Measurements from ENCODE around the gene GTF2I. TPM values are rescaled to one million over a fixed set of nuclear protein-coding genes. Genes with fewer than 3 reads are reported as not detected.
"Not testable (repeated sequence)": the region's sequence is repeated elsewhere in the genome, so short reads cannot be mapped to it uniquely, and the experiment has no call there.

Gene GTF2I
- total and polyA plus RNA-seq, 2 donors (not counting 3 experiments of a cell fraction or from before 2014, with no cell fraction given) = 47.6 to 242 TPM

- Histone ChIP-seq H3K27ac (ENCODE audit: insufficient read depth, low read depth, low read length) (no peak overlapping the region), H3K79me2 (ENCODE audit: control insufficient read depth, insufficient read depth, low read length) (peaks cover 2% of the 10 kb centered on the region), H2AFZ (ENCODE audit: low read depth, low read length) (no peak overlapping the region), H3K9ac (replicated peaks; ENCODE audit: extremely low read depth, insufficient read depth, low read length) (no peak overlapping the region), H3K27me3 (ENCODE audit: control insufficient read depth in 2 of 2, insufficient read depth in 2 of 2, low read length in 2 of 2) (no peaks in the 10 kb centered on the region), H3K9me3 (replicated peaks; ENCODE audit: control insufficient read depth, insufficient read depth, low read length) (no peaks in the 10 kb centered on the region), H3K4me2 (ENCODE audit: insufficient read depth, low read length) (no peak overlapping the region), H3K36me3 (ENCODE audit: control insufficient read depth in 2 of 2, extremely low read depth in 1 of 2, insufficient read depth in 2 of 2, low read length in 2 of 2) (peaks cover 11 to 12% of the 10 kb centered on the region in 2 experiments), H3K4me3 (replicated peaks in 1 of 3; ENCODE audit: insufficient read depth in 1 of 3, low read depth in 1 of 3, low read length in 3 of 3) (no peak overlapping the region), H3K4me1 (ENCODE audit: control insufficient read depth, extremely low read depth, insufficient read depth, low read length) (no peaks in the 10 kb centered on the region), H4K20me1 (replicated peaks; ENCODE audit: control insufficient read depth, extremely low read depth, insufficient read depth, low read length) (peaks cover 2% of the 10 kb centered on the region), H3K9me1 (replicated peaks; ENCODE audit: control insufficient read depth, extremely low read depth, insufficient read depth, low read length) (no peaks in the 10 kb centered on the region)
- TF ChIP-seq GATA2 (IDR thresholded peaks at IDR 0.05; ENCODE audit: insufficient read depth, insufficient read length, low read depth, low read length) (no peak), POLR2AphosphoS5 (IDR thresholded peaks at IDR 0.05; ENCODE audit: insufficient read depth, low read depth, low read length) (no peak)
- TF ChIP-seq, protein P1, sequence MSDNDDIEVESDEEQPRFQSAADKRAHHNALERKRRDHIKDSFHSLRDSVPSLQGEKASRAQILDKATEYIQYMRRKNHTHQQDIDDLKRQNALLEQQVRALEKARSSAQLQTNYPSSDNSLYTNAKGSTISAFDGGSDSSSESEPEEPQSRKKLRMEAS (IDR thresholded peaks at IDR 0.05; ENCODE audit: insufficient read depth, insufficient read length) = no peak
- DNase-seq (ENCODE audit: low read depth, low spot score) (no peak), FAIRE-seq (no peak)
- ChIA-PET POLR2A (interaction anchor here (0.6 kb wide), 1 partner anchor 815 kb away, joined by 7 read pairs; no protein-coding TSS in a partner anchor), CTCF (no interaction called here)
- intact Hi-C loops (cut with micrococcal nuclease) (no loop called here), dilution Hi-C loops (cut with MboI; ENCODE audit: extremely low pct_ligation_motif_present, low sequenced_read_pairs) (no loop called here)
- no TSS peak for BruUV-seq (replicated peaks)
These were observed 69.0 kb downstream of the GTF2I start for GRCh38 chr7:74726309-74727101.

DNA sequence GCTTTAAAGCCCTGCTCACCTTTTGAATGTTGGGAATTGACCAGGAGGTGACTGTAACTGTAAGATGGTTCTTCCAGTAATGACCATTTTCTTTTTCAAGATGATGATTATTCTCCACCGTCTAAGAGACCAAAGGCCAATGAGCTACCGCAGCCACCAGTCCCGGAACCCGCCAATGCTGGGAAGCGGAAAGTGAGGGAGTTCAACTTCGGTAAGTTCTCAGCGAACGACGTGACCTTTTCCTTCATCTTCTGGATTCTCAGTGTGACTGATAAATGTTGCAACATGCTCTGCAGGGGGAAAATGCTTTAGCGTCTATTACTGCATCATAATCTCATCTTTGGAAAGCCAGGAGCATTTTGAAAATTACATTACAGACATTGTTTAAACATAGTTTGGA lies 71.2 kb downstream of the GTF2I start:
- H3K27ac ChIP-seq (ENCODE audit: insufficient read depth, low read depth, low read length); H3K36me3 ChIP-seq (ENCODE audit: control insufficient read depth in 2 of 2, extremely low read depth in 1 of 2, insufficient read depth in 2 of 2, low read length in 2 of 2); H2AFZ ChIP-seq (ENCODE audit: low read depth, low read length); H3K4me1 ChIP-seq (ENCODE audit: control insufficient read depth, extremely low read depth, insufficient read depth, low read length); BruUV-seq (replicated peaks); H3K79me2 ChIP-seq (ENCODE audit: control insufficient read depth, insufficient read depth, low read length); H3K9ac ChIP-seq (replicated peaks; ENCODE audit: extremely low read depth, insufficient read depth, low read length); H3K9me3 ChIP-seq (replicated peaks; ENCODE audit: control insufficient read depth, insufficient read depth, low read length); H3K4me2 ChIP-seq (ENCODE audit: insufficient read depth, low read length); DNase-seq (ENCODE audit: low read depth, low spot score); CTCF ChIA-PET; POLR2A ChIA-PET; H3K4me3 ChIP-seq (replicated peaks in 1 of 3; ENCODE audit: insufficient read depth in 1 of 3, low read depth in 1 of 3, low read length in 3 of 3); dilution Hi-C loops (cut with MboI; ENCODE audit: extremely low pct_ligation_motif_present, low sequenced_read_pairs); FAIRE-seq; H4K20me1 ChIP-seq (replicated peaks; ENCODE audit: control insufficient read depth, extremely low read depth, insufficient read depth, low read length); intact Hi-C loops (cut with micrococcal nuclease); H3K27me3 ChIP-seq (ENCODE audit: control insufficient read depth in 2 of 2, insufficient read depth in 2 of 2, low read length in 2 of 2); H3K9me1 ChIP-seq (replicated peaks; ENCODE audit: control insufficient read depth, extremely low read depth, insufficient read depth, low read length): not testable (repeated sequence)

GRCh38 chr7:74730186-74730585 lies 72.7 kb downstream of the GTF2I start:
- FAIRE-seq; H4K20me1 ChIP-seq (replicated peaks; ENCODE audit: control insufficient read depth, extremely low read depth, insufficient read depth, low read length); CTCF ChIA-PET; H3K36me3 ChIP-seq (ENCODE audit: control insufficient read depth in 2 of 2, extremely low read depth in 1 of 2, insufficient read depth in 2 of 2, low read length in 2 of 2); POLR2A ChIA-PET; H3K27me3 ChIP-seq (ENCODE audit: control insufficient read depth in 2 of 2, insufficient read depth in 2 of 2, low read length in 2 of 2); H3K9ac ChIP-seq (replicated peaks; ENCODE audit: extremely low read depth, insufficient read depth, low read length); H3K4me3 ChIP-seq (replicated peaks in 1 of 3; ENCODE audit: insufficient read depth in 1 of 3, low read depth in 1 of 3, low read length in 3 of 3); H3K4me2 ChIP-seq (ENCODE audit: insufficient read depth, low read length); intact Hi-C loops (cut with micrococcal nuclease); H3K4me1 ChIP-seq (ENCODE audit: control insufficient read depth, extremely low read depth, insufficient read depth, low read length); H2AFZ ChIP-seq (ENCODE audit: low read depth, low read length); DNase-seq (ENCODE audit: low read depth, low spot score); BruUV-seq (replicated peaks); H3K9me3 ChIP-seq (replicated peaks; ENCODE audit: control insufficient read depth, insufficient read depth, low read length); H3K79me2 ChIP-seq (ENCODE audit: control insufficient read depth, insufficient read depth, low read length); H3K27ac ChIP-seq (ENCODE audit: insufficient read depth, low read depth, low read length); dilution Hi-C loops (cut with MboI; ENCODE audit: extremely low pct_ligation_motif_present, low sequenced_read_pairs); H3K9me1 ChIP-seq (replicated peaks; ENCODE audit: control insufficient read depth, extremely low read depth, insufficient read depth, low read length): not testable (repeated sequence)

All from endothelial cell of umbilical vein (primary cell).